IMR-90 (cell line): Measurements from ENCODE around the gene LTBP2. TPM values are rescaled to one million over a fixed set of nuclear protein-coding genes. Genes with fewer than 3 reads are reported as not detected.

ENCODE experiments used
- ATAC-seq: fragments of 200-7000 bp; cut with Tn5 transposase; 2 replicates; pipeline ENCODE4 v1.9.1; 2020; ENCODE audit warnings: low read depth, mild to moderate bottlenecking, moderate library complexity
- BruUV-seq: library from RNA; stranded (reverse); fragments of 400-500 nt; replicated peaks from 2 replicates; lab custom pipeline; 2021; lab: Mats Ljungman, UMichigan
- CTCF ChIA-PET: fragments of 300-600 bp; formaldehyde crosslinking; extraction: SDS; loops from one replicate; lab custom pipeline; 2021; ENCODE audit warnings: antibody characterized with exemption; lab: Yijun Ruan, JAX
- POLR2A ChIA-PET: fragments of 300-600 bp; sonication (Branson Sonifier 250); formaldehyde crosslinking; loops from one replicate; lab custom pipeline; 2022; ENCODE audit warnings: antibody characterized with exemption; ENCODE audit not compliant: unreplicated experiment; lab: Charles Lee
- DNase-seq: peaks from one replicate; pipeline ENCODE4 v3.0.0; 2013
- H2AFZ ChIP-seq: replicated peaks from 2 replicates; pipeline ENCODE3; 2013; ENCODE audit warnings: low read length, mild to moderate bottlenecking; ENCODE audit not compliant: poor library complexity
- H2AK5ac ChIP-seq: 2 replicates; pipeline ENCODE4 v1.6.1; 2013; ENCODE audit warnings: low read depth, low read length, inconsistent platforms
- H2AK9ac ChIP-seq: replicated peaks from 2 replicates; pipeline ENCODE3; 2013; ENCODE audit warnings: mild to moderate bottlenecking, low read depth, low read length, moderate library complexity; ENCODE audit not compliant: poor library complexity
- H2BK120ac ChIP-seq: 2 replicates; pipeline ENCODE4 v1.6.1; 2013; ENCODE audit warnings: low read depth, low read length, inconsistent platforms
- H2BK15ac ChIP-seq: 3 replicates; pipeline ENCODE4 v1.6.1; 2013; ENCODE audit warnings: low read depth, low read length, inconsistent platforms
- H2BK20ac ChIP-seq: 2 replicates; pipeline ENCODE4 v1.6.1; 2013; ENCODE audit warnings: low read depth, mild to moderate bottlenecking, inconsistent platforms, low read length, moderate library complexity
- H2BK5ac ChIP-seq: 2 replicates; pipeline ENCODE4 v1.6.1; 2013; ENCODE audit warnings: mild to moderate bottlenecking, low read depth, low read length, inconsistent platforms; ENCODE audit not compliant: poor library complexity, severe bottlenecking
- H3K14ac ChIP-seq: replicated peaks from 2 replicates; pipeline ENCODE4 v1.6.1; 2013; ENCODE audit warnings: low read depth, low read length, inconsistent platforms
- H3K18ac ChIP-seq: 2 replicates; pipeline ENCODE4 v1.6.1; 2013; ENCODE audit warnings: low read depth, low read length, control low read depth
- H3K23ac ChIP-seq: 2 replicates; pipeline ENCODE4 v1.6.1; 2013; ENCODE audit warnings: low read depth, low read length, inconsistent platforms
- H3K27ac ChIP-seq: 2 replicates; pipeline ENCODE4 v1.5.1; 2013; ENCODE audit warnings: mild to moderate bottlenecking, control low read depth, low read length; ENCODE audit not compliant: insufficient read depth
- H3K27me3 ChIP-seq: 2 replicates; pipeline ENCODE4 v1.6.1; 2013; ENCODE audit warnings: low read length; ENCODE audit not compliant: control insufficient read depth, insufficient read depth
- H3K36me3 ChIP-seq: 2 replicates; pipeline ENCODE4 v1.6.1; 2013; ENCODE audit warnings: low read length, mixed read lengths; ENCODE audit not compliant: control insufficient read depth, insufficient read depth
- H3K4ac ChIP-seq: 2 replicates; pipeline ENCODE4 v1.6.1; 2013; ENCODE audit warnings: low read depth, low read length, inconsistent platforms
- H3K4me1 ChIP-seq: 2 replicates; pipeline ENCODE4 v1.6.1; 2013; ENCODE audit warnings: low read length, mixed read lengths; ENCODE audit not compliant: control insufficient read depth, insufficient read depth
- H3K4me2 ChIP-seq: 2 replicates; pipeline ENCODE4 v1.6.1; 2013; ENCODE audit warnings: low read depth, mild to moderate bottlenecking, control low read depth, low read length, moderate library complexity
- H3K4me3 ChIP-seq: 2 replicates; pipeline ENCODE4 v1.5.1; 2013; ENCODE audit warnings: low read depth, mild to moderate bottlenecking, control low read depth, low read length, moderate library complexity; ENCODE audit not compliant: insufficient read depth
- H3K56ac ChIP-seq: 2 replicates; pipeline ENCODE4 v1.6.1; 2013; ENCODE audit warnings: low read length, inconsistent platforms; ENCODE audit not compliant: insufficient read depth; ENCODE audit errors: extremely low read depth
- H3K79me1 ChIP-seq, 2 experiments: 2 replicates each; pipeline ENCODE4 v1.6.1; 2013; ENCODE audit warnings: low read length in 2 of 2, inconsistent platforms in 1 of 2, low read depth in 1 of 2
- H3K9ac ChIP-seq: 2 replicates; pipeline ENCODE4 v1.6.1; 2013; ENCODE audit warnings: low read depth, low read length, control low read depth
- H3K9me1 ChIP-seq: 2 replicates; pipeline ENCODE4 v1.6.1; 2013; ENCODE audit warnings: low read length, inconsistent platforms; ENCODE audit not compliant: insufficient read depth
- H3K9me3 ChIP-seq: 2 replicates; pipeline ENCODE4 v1.6.1; 2013; ENCODE audit warnings: low read length; ENCODE audit not compliant: control insufficient read depth, insufficient read depth
- H4K20me1 ChIP-seq: 2 replicates; pipeline ENCODE4 v1.6.1; 2013; ENCODE audit warnings: low read length, inconsistent platforms; ENCODE audit not compliant: insufficient read depth
- H4K5ac ChIP-seq: 2 replicates; pipeline ENCODE4 v1.6.1; 2013; ENCODE audit warnings: mild to moderate bottlenecking, low read depth, low read length, control low read depth
- H4K8ac ChIP-seq, 2 experiments: 2 replicates each; pipeline ENCODE4 v1.6.1; 2013; ENCODE audit warnings: low read depth in 2 of 2, low read length in 2 of 2, control low read depth in 1 of 2, inconsistent platforms in 1 of 2
- H4K91ac ChIP-seq: 2 replicates; pipeline ENCODE4 v1.6.1; 2013; ENCODE audit warnings: low read depth, low read length, inconsistent platforms; ENCODE audit not compliant: insufficient read depth
- BHLHE40 ChIP-seq: fragments of 150-350 bp; IDR thresholded peaks from 2 replicates; pipeline ENCODE4 v1.6.1; 2016; ENCODE audit warnings: mild to moderate bottlenecking, low read depth, low read length
- CEBPB ChIP-seq: IDR thresholded peaks from 2 replicates; pipeline ENCODE4 v1.6.1; 2012; ENCODE audit warnings: low read depth, low read length, improper control_type of control experiment
- MAFK ChIP-seq: IDR thresholded peaks from 2 replicates; pipeline ENCODE4 v1.6.1; 2012; ENCODE audit warnings: low read depth, low read length, improper control_type of control experiment
- MAZ ChIP-seq: IDR thresholded peaks from 2 replicates; pipeline ENCODE4 v1.6.1; 2012; ENCODE audit warnings: low read depth, mild to moderate bottlenecking, low read length, improper control_type of control experiment, moderate library complexity, borderline replicate concordance
- MXI1 ChIP-seq: IDR thresholded peaks from 2 replicates; pipeline ENCODE4 v1.6.1; 2012; ENCODE audit warnings: low read depth, mild to moderate bottlenecking, low read length, moderate library complexity, borderline replicate concordance
- NFE2L2 ChIP-seq: fragments of 150-350 bp; IDR thresholded peaks from 2 replicates; pipeline ENCODE4 v1.6.1; 2016; ENCODE audit warnings: low read depth, mild to moderate bottlenecking, low read length
- POLR2A ChIP-seq: IDR thresholded peaks from 2 replicates; pipeline ENCODE4 v1.6.1; 2012; ENCODE audit warnings: mild to moderate bottlenecking, low read depth, low read length
- RAD21 ChIP-seq: IDR thresholded peaks from 2 replicates; pipeline ENCODE4 v1.6.1; 2012; ENCODE audit warnings: low read length, improper control_type of control experiment
- RCOR1 ChIP-seq: IDR thresholded peaks from 2 replicates; pipeline ENCODE4 v1.6.1; 2012; ENCODE audit warnings: mild to moderate bottlenecking, low read length, improper control_type of control experiment; ENCODE audit not compliant: insufficient replicate concordance
- SMC3 ChIP-seq: fragments of 150-350 bp; IDR thresholded peaks from 2 replicates; pipeline ENCODE4 v1.6.1; 2016; ENCODE audit warnings: low read depth, mild to moderate bottlenecking, antibody characterized with exemption, low read length, moderate library complexity
- WGBS, 2 experiments: methylation state at CpG; one replicate each; pipeline versions ENCODE4 v1.1.5 to v1.1.7; 2013; ENCODE audit warnings: missing lambda C conversion rate in 2 of 2; ENCODE audit not compliant: insufficient read length in 1 of 2; ENCODE audit errors: extremely low coverage in 2 of 2; 5-methylcytosine and 5-hydroxymethylcytosine counted together
- dilution Hi-C: fragments of 300-500 bp; cut with HindIII; formaldehyde crosslinking; loops from one replicate; pipeline ENCODE4 v1.14.3; 2018; ENCODE audit warnings: low sequenced_read_pairs; ENCODE audit not compliant: unreplicated experiment
- in situ Hi-C: fragments of 300-500 bp; cut with MboI; formaldehyde crosslinking; loops from 3 replicates; pipeline ENCODE4 v1.14.3; 2019; ENCODE audit warnings: low sequenced_read_pairs, inconsistent platforms, mixed read lengths
- intact Hi-C: fragments of 100-400 bp; cut with micrococcal nuclease; formaldehyde crosslinking; loops from 2 replicates; pipeline ENCODE4 v1.10.0; 2022
- polyA plus RNA-seq, 3 experiments: library from polyadenylated mRNA; depleted of rRNA; stranded (reverse); fragments of >200 nt; gene quantifications; 2 replicates each; pipeline ENCODE4 v1.2.3, GENCODE V29; 2012; ENCODE audit warnings: low replicate concordance in 1 of 3
- total RNA-seq: library from RNA; depleted of rRNA; stranded (reverse); fragments of >200 nt; gene quantifications from 2 replicates; pipeline ENCODE4 v1.2.3, GENCODE V29; 2012
- TF ChIP-seq, protein P1 (sequence below): fragments of 150-350 bp; IDR thresholded peaks from 2 replicates; pipeline ENCODE4 v1.6.1; 2016; ENCODE audit warnings: low read depth, mild to moderate bottlenecking, low read length, moderate library complexity, borderline replicate concordance
- TF ChIP-seq, protein P2 (sequence below): conservative IDR thresholded peaks from 2 replicates; pipeline ENCODE4 v1.5.1; 2012; ENCODE audit warnings: mild to moderate bottlenecking, low read depth, low read length, improper control_type of control experiment

The LTBP2 gene
- total and polyA plus RNA-seq, 2 of the 4 experiments (the other 2 are of a cell fraction) = 23.8 to 79.3 TPM

DNA sequence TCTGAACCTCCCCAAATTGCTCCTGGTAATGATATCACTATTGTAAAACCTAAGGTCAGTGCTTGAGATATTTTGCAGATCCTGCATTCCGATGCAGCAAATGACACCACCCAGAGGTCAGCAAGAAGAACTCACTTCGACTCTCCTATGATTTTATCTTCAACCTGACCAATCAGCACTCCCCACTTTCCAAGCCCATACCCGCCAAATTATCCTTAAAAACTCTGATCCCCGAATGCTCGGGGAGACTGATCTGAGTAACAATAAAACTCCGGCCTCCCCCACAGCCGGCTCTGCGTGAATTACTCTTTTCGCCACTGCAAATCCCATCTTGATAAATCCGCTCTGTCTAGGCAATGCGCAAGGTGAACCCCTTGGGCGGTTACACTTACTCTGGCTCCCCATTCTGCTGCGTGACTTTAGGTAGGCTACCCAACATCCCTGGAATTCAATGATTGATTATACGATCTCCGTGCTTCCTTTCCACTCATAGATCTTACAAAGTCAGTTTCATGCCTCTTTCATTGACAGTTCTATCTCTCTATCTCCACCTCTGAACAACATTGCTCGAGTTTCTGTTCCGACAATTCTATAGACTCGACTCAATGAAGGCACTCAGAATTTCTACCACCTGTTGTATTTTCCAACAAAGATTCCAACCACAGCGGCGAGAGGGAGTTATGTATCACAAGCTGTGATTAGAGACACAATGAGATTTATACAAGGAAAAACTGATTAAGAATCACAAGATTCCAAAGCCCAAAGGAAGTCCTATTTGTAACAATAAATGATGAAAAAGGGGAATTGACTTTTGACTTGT is 119.9 kb downstream of the LTBP2 start (continued):
- peak; percentile 39 for TF ChIP-seq RAD21
- no peak for TF ChIP-seq NFE2L2
- TF ChIP-seq POLR2A = no peak

DNA sequence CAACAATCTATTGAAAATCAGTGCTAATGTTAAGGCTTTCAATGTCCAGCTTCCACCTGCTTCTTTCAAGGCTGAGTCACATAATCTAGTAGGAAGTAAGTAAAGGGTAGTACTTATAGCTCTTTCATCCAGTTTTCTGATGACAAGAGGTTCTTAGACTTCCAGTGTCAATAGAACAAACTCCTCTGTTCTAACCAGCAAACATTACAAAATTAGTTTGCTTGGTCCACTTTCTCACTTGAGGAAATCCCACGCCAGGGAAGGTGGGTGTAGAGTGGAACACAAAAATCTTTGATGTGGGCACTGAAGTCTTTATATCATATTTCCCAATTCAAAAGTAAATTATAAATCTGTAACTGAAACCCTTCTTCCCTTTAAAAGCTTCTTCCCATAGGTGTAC is 121.6 kb downstream of the LTBP2 start:
- Histone ChIP-seq H3K27ac (no peak overlapping the region), H2BK120ac (no peak overlapping the region), H4K20me1 (peaks cover 3% of the 10 kb centered on the region; the same call in 1 of the 2 replicates), H3K9me3 (no peaks in the 10 kb centered on the region), H2AK5ac (no peak overlapping the region), H4K5ac (no peak overlapping the region), H3K79me1 (peaks cover 26 to 55% of the 10 kb centered on the region in 2 experiments), H2AFZ (no peak overlapping the region), H3K23ac (no peak overlapping the region), H3K4ac (no peak overlapping the region), H3K4me1 (peaks cover 9% of the 10 kb centered on the region), H3K18ac (no peak overlapping the region), H4K8ac (no peak overlapping the region), H2BK20ac (no peak overlapping the region), H3K4me3 (no peak overlapping the region), H3K56ac (no peak overlapping the region), H2AK9ac (no peak overlapping the region), H2BK5ac (no peak overlapping the region), H3K4me2 (no peak overlapping the region), H4K91ac (no peak overlapping the region), H2BK15ac (no peak overlapping the region), H3K27me3 (no peaks in the 10 kb centered on the region), H3K9ac (no peak overlapping the region), H3K36me3 (no peaks in the 10 kb centered on the region), H3K14ac (no peak overlapping the region), H3K9me1 (peaks cover 13% of the 10 kb centered on the region; the same call in 1 of the 2 replicates)
- DNase-seq = no peak
- ATAC-seq = no peak
- dilution Hi-C loops = no loop called here
- ChIA-PET POLR2A (no interaction called here), CTCF (interaction anchor here (0.6 kb wide), 1 partner anchor 127 kb away, joined by 3 read pairs; no protein-coding TSS in a partner anchor)
- intact Hi-C loops = no loop called here
- no CpG with 5 or more reads among the region's 1 CpG for WGBS, 2 experiments
- BruUV-seq = no TSS peak
- in situ Hi-C loops = no loop called here
- TF ChIP-seq BHLHE40 = no peak
- TF ChIP-seq SMC3 = no peak
- TF ChIP-seq, protein P1, sequence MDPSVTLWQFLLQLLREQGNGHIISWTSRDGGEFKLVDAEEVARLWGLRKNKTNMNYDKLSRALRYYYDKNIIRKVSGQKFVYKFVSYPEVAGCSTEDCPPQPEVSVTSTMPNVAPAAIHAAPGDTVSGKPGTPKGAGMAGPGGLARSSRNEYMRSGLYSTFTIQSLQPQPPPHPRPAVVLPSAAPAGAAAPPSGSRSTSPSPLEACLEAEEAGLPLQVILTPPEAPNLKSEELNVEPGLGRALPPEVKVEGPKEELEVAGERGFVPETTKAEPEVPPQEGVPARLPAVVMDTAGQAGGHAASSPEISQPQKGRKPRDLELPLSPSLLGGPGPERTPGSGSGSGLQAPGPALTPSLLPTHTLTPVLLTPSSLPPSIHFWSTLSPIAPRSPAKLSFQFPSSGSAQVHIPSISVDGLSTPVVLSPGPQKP = no peak
- no peak for TF ChIP-seq RCOR1
- no peak for TF ChIP-seq POLR2A
- TF ChIP-seq MXI1 = no peak
- no peak for TF ChIP-seq MAFK
- no peak for TF ChIP-seq MAZ
- TF ChIP-seq, protein P2, sequence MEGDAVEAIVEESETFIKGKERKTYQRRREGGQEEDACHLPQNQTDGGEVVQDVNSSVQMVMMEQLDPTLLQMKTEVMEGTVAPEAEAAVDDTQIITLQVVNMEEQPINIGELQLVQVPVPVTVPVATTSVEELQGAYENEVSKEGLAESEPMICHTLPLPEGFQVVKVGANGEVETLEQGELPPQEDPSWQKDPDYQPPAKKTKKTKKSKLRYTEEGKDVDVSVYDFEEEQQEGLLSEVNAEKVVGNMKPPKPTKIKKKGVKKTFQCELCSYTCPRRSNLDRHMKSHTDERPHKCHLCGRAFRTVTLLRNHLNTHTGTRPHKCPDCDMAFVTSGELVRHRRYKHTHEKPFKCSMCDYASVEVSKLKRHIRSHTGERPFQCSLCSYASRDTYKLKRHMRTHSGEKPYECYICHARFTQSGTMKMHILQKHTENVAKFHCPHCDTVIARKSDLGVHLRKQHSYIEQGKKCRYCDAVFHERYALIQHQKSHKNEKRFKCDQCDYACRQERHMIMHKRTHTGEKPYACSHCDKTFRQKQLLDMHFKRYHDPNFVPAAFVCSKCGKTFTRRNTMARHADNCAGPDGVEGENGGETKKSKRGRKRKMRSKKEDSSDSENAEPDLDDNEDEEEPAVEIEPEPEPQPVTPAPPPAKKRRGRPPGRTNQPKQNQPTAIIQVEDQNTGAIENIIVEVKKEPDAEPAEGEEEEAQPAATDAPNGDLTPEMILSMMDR = no peak
- TF ChIP-seq CEBPB = no peak
